Renal pelvis (tissue), 4 donors: ENCODE measurements around the gene ANKRD29. TPM values are rescaled to one million over a fixed set of nuclear protein-coding genes. Genes with fewer than 3 reads are reported as not detected.
"Not testable (repeated sequence)": the region's sequence is repeated elsewhere in the genome, so short reads cannot be mapped to it uniquely, and the experiment has no call there.

Source experiments
- DNase-seq: peaks from one replicate; pipeline ENCODE4 v3.0.0-alpha.2; 2013
- polyA plus RNA-seq, 3 donors: library from polyadenylated mRNA; unstranded; fragments of 120-200 nt; gene quantifications; one replicate each; pipeline ENCODE4 v1.2.1, GENCODE V29; 2013; ENCODE audit not compliant: insufficient read length in 3 of 3

Gene ANKRD29
- polyA plus RNA-seq, 3 donors = 0.58 to 1.1 (median 0.96) TPM

DNA sequence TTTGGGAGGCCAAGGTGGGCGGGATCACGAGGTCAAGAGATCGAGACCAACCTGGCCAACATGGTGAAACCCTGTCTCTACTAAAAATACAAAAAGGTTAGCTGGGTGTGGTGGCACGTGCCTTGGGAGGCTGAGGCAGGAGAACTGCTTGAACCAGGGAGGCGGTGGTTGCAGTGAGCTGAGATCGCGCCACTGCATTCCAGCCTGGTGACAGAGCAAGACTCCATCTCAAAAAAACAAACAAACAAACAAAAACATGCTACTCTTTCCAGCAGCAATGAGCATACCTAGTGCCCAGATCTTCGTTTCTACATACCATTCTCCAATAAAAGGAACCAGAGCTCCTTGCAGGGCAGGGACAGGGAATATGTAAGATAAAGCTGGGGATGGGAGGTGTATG is 105.2 kb downstream of the ANKRD29 start:
- DNase-seq = not testable (repeated sequence)

DNA sequence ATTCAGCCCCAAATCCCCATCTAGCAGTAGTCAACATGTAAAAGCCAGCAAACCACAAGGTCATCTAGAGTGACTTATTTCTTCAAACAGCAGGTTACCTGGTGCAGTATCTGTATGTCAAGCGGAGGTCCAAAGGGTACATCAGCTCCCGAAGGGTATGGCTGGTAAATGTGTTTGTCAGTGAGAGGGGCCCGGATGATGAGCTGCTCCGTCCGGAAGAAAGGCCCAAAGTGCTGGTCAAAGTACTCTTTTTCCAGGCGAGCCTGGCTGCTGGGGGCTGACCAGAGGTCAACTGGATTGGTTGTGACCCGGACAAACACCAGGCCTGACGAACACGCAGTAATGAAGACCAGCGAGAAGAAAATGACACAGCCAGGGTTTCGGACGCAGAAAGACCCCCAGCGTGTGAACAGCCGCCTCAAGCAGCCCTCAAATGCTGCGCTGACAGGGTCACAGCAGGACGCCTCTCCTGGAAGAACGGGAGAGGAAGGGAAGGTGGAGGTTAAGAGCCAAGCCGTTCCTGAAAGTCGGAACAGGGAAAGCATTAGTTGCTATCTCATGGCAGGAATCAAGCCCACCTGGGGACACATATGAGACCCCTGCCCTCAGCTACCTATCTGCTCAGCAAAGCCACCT is 106.4 kb downstream of the ANKRD29 start:
- no peak for DNase-seq

DNA sequence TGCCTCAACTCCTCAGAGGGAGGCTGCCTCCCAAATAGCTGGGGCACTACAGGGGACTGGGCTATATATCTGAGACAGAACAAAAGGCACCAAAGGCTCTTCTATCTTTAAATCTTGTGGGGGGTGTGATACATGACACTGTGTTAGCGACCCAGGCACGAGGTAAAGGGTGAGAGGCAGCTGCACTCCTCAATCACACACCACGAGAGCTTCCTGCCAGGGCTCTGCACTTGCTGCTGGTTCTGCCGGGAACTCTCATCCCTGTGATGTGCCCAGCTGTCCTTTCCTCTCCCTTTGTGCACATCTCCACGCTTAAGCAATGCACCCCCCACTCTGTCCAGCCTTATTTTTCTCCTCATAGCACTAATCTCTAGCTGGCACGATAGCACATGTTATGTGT is 108.8 kb downstream of the ANKRD29 start:
- DNase-seq = no peak

DNA sequence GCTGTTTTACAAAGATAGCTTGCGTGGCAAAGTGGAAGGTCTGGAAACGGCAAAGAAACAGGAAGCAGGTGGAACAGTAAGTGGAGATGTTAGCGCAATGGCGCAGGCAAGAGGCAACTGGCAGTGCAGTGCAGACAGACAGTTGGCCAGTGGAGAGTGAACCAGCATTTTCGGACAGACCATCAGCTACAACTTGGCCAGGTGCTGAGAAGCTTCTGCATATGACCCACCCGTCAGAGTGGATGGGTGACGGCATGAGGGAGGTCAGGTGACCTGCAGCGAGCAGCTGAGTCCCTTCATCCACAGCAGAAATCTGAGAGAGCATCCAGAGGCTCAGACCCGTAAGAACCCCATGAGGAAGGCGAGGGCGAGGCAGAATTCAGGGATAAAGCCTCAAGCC is 110.2 kb downstream of the ANKRD29 start:
- no peak for DNase-seq

DNA sequence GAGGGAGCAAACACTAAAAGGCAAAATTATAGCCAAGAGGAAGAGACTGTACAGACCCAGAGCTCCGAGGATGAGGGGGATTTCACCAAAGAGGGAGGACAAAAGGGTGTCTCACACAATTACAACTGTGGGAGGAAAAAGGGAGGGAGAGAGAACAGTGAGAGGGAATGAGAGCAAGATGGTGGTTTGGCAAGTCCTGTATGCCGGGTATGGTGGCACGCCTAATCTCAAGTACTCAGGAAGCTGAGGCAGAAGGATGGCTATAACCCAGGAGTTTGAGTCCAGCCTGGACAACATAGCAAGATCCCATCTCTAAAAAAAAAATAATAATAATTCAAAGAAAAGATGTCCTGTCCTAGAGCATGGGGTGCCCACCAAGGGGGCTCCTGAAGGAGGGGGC is 110.7 kb downstream of the ANKRD29 start:
- no peak for DNase-seq

DNA sequence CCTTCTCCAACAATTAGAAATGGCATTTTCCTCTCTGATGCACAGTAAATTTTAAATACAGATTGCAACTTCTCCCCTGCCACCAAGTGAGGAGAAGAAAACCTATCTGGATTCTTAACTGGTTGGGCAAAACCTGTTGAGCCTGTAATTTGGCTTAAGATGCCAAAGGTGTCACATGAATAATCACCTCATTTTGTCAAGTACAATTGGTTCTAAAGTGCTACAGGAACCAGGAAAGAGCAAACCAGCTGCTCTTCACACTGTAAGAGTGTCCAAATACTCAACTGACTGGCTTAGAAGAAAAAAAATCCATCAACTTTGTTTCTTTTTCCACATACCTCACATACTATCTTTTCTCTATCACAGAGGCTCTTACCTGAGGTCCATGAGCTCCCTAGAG is 111.8 kb downstream of the ANKRD29 start:
- DNase-seq = no peak

Other genes starting within 250 kb of the ANKRD29 start
- 10 to 100 TPM; 57.0 to 86.0 (median 75.5) TPM for gene RIOK3, start 209.6 kb downstream of the ANKRD29 start, polyA plus RNA-seq
- gene RMC1, start 159.4 kb downstream of the ANKRD29 start, polyA plus RNA-seq = 10 to 100 TPM; 22.4 to 27.5 (median 25.5) TPM
- 10 to 100 TPM; 18.1 to 26.1 (median 25.4) TPM for gene NPC1, start 76.4 kb downstream of the ANKRD29 start, polyA plus RNA-seq
- gene LAMA3, start 26.5 kb upstream of the ANKRD29 start, polyA plus RNA-seq = 1 to 10 TPM; 2.0 to 3.2 (median 2.2) TPM